B cell (primary cell): ENCODE measurements around the gene GPC5. TPM values are rescaled to one million over a fixed set of nuclear protein-coding genes. Genes with fewer than 3 reads are reported as not detected.

Experiments used
- ATAC-seq: fragments of 200-7000 bp; cut with Tn5 transposase; one replicate; pipeline ENCODE4 v1.10.0; 2021; ENCODE audit warnings: low read depth, mild to moderate bottlenecking, moderate number of reproducible peaks, moderate library complexity
- CTCF ChIA-PET: fragments of 350-600 bp; sonication (Branson Sonifier 250); formaldehyde crosslinking; loops from one replicate; lab custom pipeline; 2021; ENCODE audit warnings: antibody characterized with exemption, inconsistent platforms; lab: Charles Lee
- POLR2A ChIA-PET: fragments of 350-600 bp; sonication (Branson Sonifier 250); formaldehyde crosslinking; loops from one replicate; lab custom pipeline; 2021; ENCODE audit warnings: antibody characterized with exemption; lab: Charles Lee
- DNase-seq: peaks from one replicate; pipeline ENCODE4 v3.0.0; 2013
- H2AFZ ChIP-seq: 2 replicates; pipeline ENCODE4 v1.6.1; 2012; ENCODE audit warnings: mild to moderate bottlenecking, low read depth, low read length; ENCODE audit not compliant: insufficient read depth, poor library complexity, severe bottlenecking
- H3K27ac ChIP-seq, 2 donors: 1 replicate in 1 of 2; 2 replicates in 1 of 2; pipeline ENCODE4 v1.5.1; 2012 to 2013; ENCODE audit warnings: low read length in 2 of 2, mild to moderate bottlenecking in 2 of 2, moderate library complexity in 1 of 2
- H3K27me3 ChIP-seq, 4 experiments: fragments of 200-600 bp in 1 of 4; sonication (generic) in 1 of 4; replicated peaks in 1 of 4; 1 replicate in 2 of 4; 2 replicates in 2 of 4; pipeline versions ENCODE4 v1.6.1 to v1.7.0; 2013 to 2016; ENCODE audit warnings: low read length in 3 of 4, mild to moderate bottlenecking in 2 of 4, mixed read lengths in 1 of 4, moderate library complexity in 1 of 4; ENCODE audit not compliant: insufficient read depth in 4 of 4, control insufficient read depth in 3 of 4; ENCODE audit errors: control extremely low read depth in 1 of 4
- H3K36me3 ChIP-seq, 2 experiments: replicated peaks in 1 of 2; 1 replicate in 1 of 2; 2 replicates in 1 of 2; pipeline versions ENCODE4 v1.6.1 to v1.7.1; 2013; ENCODE audit warnings: low read length in 1 of 2; ENCODE audit not compliant: insufficient read depth in 2 of 2, control insufficient read depth in 1 of 2; ENCODE audit errors: control extremely low read depth in 1 of 2, extremely low read depth in 1 of 2
- H3K4me1 ChIP-seq, 2 donors: fragments of 200-600 bp in 1 of 2; sonication (generic) in 1 of 2; 1 replicate in 1 of 2; 2 replicates in 1 of 2; pipeline versions ENCODE4 v1.5.1 to v1.6.1; 2013 to 2017; ENCODE audit warnings: low read length in 2 of 2; ENCODE audit not compliant: control insufficient read depth in 2 of 2, insufficient read depth in 2 of 2
- H3K4me2 ChIP-seq: replicated peaks from 2 replicates; pipeline ENCODE3; 2012; ENCODE audit warnings: mild to moderate bottlenecking, low read depth, low read length; ENCODE audit not compliant: poor library complexity, severe bottlenecking
- H3K4me3 ChIP-seq, 5 experiments: fragments of 200-600 bp in 1 of 5; sonication (generic) in 1 of 5; 1 replicate in 3 of 5; 2 replicates in 2 of 5; pipeline versions ENCODE4 v1.5.1 to v1.7.0; 2011 to 2016; ENCODE audit warnings: low read length in 4 of 5, mild to moderate bottlenecking in 4 of 5, low read depth in 2 of 5, control low read depth in 1 of 5, moderate library complexity in 1 of 5; ENCODE audit not compliant: insufficient read depth in 1 of 5; ENCODE audit errors: control extremely low read depth in 1 of 5, extremely low read depth in 1 of 5
- H3K79me2 ChIP-seq: fragments of 200-600 bp; sonication (generic); one replicate; pipeline ENCODE4 v1.6.0; 2016; ENCODE audit warnings: low read length; ENCODE audit not compliant: control insufficient read depth, insufficient read depth
- H3K9ac ChIP-seq: fragments of 200-600 bp; sonication (generic); 2 replicates; pipeline ENCODE4 v1.6.1; 2017; ENCODE audit warnings: mild to moderate bottlenecking, low read length, moderate library complexity
- H3K9me3 ChIP-seq, 3 donors: one replicate each; pipeline versions ENCODE4 v1.6.1 to v1.7.1; 2013; ENCODE audit warnings: low read length in 2 of 3; ENCODE audit not compliant: control insufficient read depth in 2 of 3, insufficient read depth in 1 of 3; ENCODE audit errors: control extremely low read depth in 1 of 3
- H4K20me1 ChIP-seq: 2 replicates; pipeline ENCODE4 v1.6.0; 2012; ENCODE audit warnings: mild to moderate bottlenecking, low read length; ENCODE audit not compliant: insufficient read depth, control insufficient read depth, poor library complexity, severe bottlenecking
- H3K27ac Mint-ChIP-seq: one replicate; pipeline ENCODE4 v1.8.0; 2021; ENCODE audit warnings: mixed read lengths
- H3K27me3 Mint-ChIP-seq: one replicate; pipeline ENCODE4 v1.8.0; 2021; ENCODE audit warnings: mixed read lengths
- H3K4me1 Mint-ChIP-seq: one replicate; pipeline ENCODE4 v1.8.0; 2021; ENCODE audit warnings: mixed read lengths
- H3K4me3 Mint-ChIP-seq: one replicate; pipeline ENCODE4 v1.8.0; 2021; ENCODE audit warnings: mixed read lengths
- H3K9me3 Mint-ChIP-seq: one replicate; pipeline ENCODE4 v1.8.0; 2022; ENCODE audit warnings: mixed read lengths; ENCODE audit not compliant: insufficient read depth
- CTCF ChIP-seq: fragments of 200-600 bp; IDR thresholded peaks from one replicate; pipeline ENCODE4 v1.8.0; 2022; ENCODE audit warnings: antibody characterized with exemption, mild to moderate bottlenecking
- EZH2 ChIP-seq: IDR thresholded peaks from 2 replicates; pipeline ENCODE4 v1.6.1; 2012; ENCODE audit warnings: borderline replicate concordance, low read depth, mild to moderate bottlenecking, moderate library complexity, low read length; ENCODE audit not compliant: insufficient read depth, poor library complexity, severe bottlenecking
- WGBS: methylation state at CpG from one replicate; pipeline ENCODE4 v1.1.5; 2013; ENCODE audit warnings: missing lambda C conversion rate; ENCODE audit not compliant: insufficient coverage; 5-methylcytosine and 5-hydroxymethylcytosine counted together
- intact Hi-C: fragments of 100-400 bp; cut with micrococcal nuclease; formaldehyde crosslinking; loops from one replicate; pipeline ENCODE4 v1.10.0; 2022
- polyA plus RNA-seq: library from polyadenylated mRNA; depleted of rRNA; stranded (reverse); fragments of >200 nt; gene quantifications from 2 replicates; pipeline ENCODE4 v1.2.3, GENCODE V29; 2012
- total RNA-seq, 2 donors: library from RNA; stranded (reverse); fragments of 120-200 nt in 1 of 2; gene quantifications; 1 replicate in 1 of 2; 2 replicates in 1 of 2; pipeline versions ENCODE4 v1.2.3 to v1.2.4, GENCODE V29; 2013 to 2022

GPC5 gene
- total and polyA plus RNA-seq, 2 donors (not counting 1 experiment from before 2014, with no cell fraction given), result 0.15 to 0.30 TPM

GRCh38 chr13:92572190-92572589 lies 1173.8 kb downstream of the GPC5 start:
- intact Hi-C loops, result no loop called here
- Mint-ChIP-seq H3K4me1 (no peaks in the 10 kb centered on the region), H3K27ac (no peak overlapping the region), H3K4me3 (no peak overlapping the region), H3K27me3 (no peaks in the 10 kb centered on the region), H3K9me3 (no peaks in the 10 kb centered on the region)
- Histone ChIP-seq H3K4me3 (no peak overlapping the region), H3K4me1 (no peaks in the 10 kb centered on the region), H3K27me3 (no peaks in the 10 kb centered on the region), H3K4me2 (no peak overlapping the region), H3K27ac (no peak overlapping the region), H4K20me1 (no peaks in the 10 kb centered on the region), H3K36me3 (no peaks in the 10 kb centered on the region), H3K9ac (no peak overlapping the region), H2AFZ (no peak overlapping the region), H3K9me3 (peaks cover 0 to 5% (median 2%) of the 10 kb centered on the region in 3 donors), H3K79me2 (no peaks in the 10 kb centered on the region)
- 88% methylated on average over 2 of the region's 4 CpGs for WGBS
- no peak for DNase-seq
- no peak for ATAC-seq
- ChIA-PET CTCF (no interaction called here), POLR2A (no interaction called here)
- TF ChIP-seq EZH2 (no peak), CTCF (no peak)

- Mint-ChIP-seq H3K27ac (no peak overlapping the region), H3K27me3 (no peaks in the 10 kb centered on the region), H3K4me3 (no peak overlapping the region), H3K4me1 (no peaks in the 10 kb centered on the region), H3K9me3 (no peaks in the 10 kb centered on the region)
- no peak for DNase-seq
- Histone ChIP-seq H3K36me3 (no peaks in the 10 kb centered on the region), H3K4me1 (no peaks in the 10 kb centered on the region), H4K20me1 (no peaks in the 10 kb centered on the region), H3K9ac (no peak overlapping the region), H2AFZ (no peak overlapping the region), H3K9me3 (peaks cover 0 to 5% (median 2%) of the 10 kb centered on the region in 3 donors), H3K27me3 (no peaks in the 10 kb centered on the region), H3K4me2 (no peak overlapping the region), H3K4me3 (no peak overlapping the region), H3K27ac (no peak overlapping the region), H3K79me2 (no peaks in the 10 kb centered on the region)
- 57% methylated on average over 6 of the region's 10 CpGs for WGBS
- ChIA-PET CTCF (no interaction called here), POLR2A (no interaction called here)
- intact Hi-C loops, result no loop called here
- TF ChIP-seq CTCF, result no peak
- TF ChIP-seq EZH2, result no peak
- ATAC-seq, result no peak
Measured at GRCh38 chr13:92573467-92574057, 1175.1 kb downstream of the GPC5 start.
